ENCODE measurements around the gene BORA. TPM values are rescaled to one million over a fixed set of nuclear protein-coding genes. Genes with fewer than 3 reads are reported as not detected.

The BORA gene
- total RNA-seq, 4 donors from 2014 or later = 0.83 to 2.3 (median 1.6) TPM

- DNase-seq (ENCODE audit: extremely low spot score) = no peak
- 66% methylated on average over 3 of the region's 3 CpGs for WGBS
- H3K4me3 ChIP-seq = no peak overlapping the region
- no peak overlapping the region for H3K27ac ChIP-seq (replicated peaks in 1 of 4)
- H3K36me3 ChIP-seq = peaks cover 14 to 62% (median 46%) of the 10 kb centered on the region in 4 donors
- H3K27me3 ChIP-seq = no peaks in the 10 kb centered on the region
- H3K9me3 ChIP-seq = no peaks in the 10 kb centered on the region
- H3K4me1 ChIP-seq = no peaks in the 10 kb centered on the region
- no peak for TF ChIP-seq EP300 (IDR thresholded peaks at IDR 0.05)
- TF ChIP-seq, protein P1, sequence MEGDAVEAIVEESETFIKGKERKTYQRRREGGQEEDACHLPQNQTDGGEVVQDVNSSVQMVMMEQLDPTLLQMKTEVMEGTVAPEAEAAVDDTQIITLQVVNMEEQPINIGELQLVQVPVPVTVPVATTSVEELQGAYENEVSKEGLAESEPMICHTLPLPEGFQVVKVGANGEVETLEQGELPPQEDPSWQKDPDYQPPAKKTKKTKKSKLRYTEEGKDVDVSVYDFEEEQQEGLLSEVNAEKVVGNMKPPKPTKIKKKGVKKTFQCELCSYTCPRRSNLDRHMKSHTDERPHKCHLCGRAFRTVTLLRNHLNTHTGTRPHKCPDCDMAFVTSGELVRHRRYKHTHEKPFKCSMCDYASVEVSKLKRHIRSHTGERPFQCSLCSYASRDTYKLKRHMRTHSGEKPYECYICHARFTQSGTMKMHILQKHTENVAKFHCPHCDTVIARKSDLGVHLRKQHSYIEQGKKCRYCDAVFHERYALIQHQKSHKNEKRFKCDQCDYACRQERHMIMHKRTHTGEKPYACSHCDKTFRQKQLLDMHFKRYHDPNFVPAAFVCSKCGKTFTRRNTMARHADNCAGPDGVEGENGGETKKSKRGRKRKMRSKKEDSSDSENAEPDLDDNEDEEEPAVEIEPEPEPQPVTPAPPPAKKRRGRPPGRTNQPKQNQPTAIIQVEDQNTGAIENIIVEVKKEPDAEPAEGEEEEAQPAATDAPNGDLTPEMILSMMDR (IDR thresholded peaks at IDR 0.05) = no peak
- intact Hi-C loops (cut with DNase I) = no loop called here
Measured at GRCh38 chr13:72798817-72799216, 71.1 kb downstream of the BORA start.

DNA sequence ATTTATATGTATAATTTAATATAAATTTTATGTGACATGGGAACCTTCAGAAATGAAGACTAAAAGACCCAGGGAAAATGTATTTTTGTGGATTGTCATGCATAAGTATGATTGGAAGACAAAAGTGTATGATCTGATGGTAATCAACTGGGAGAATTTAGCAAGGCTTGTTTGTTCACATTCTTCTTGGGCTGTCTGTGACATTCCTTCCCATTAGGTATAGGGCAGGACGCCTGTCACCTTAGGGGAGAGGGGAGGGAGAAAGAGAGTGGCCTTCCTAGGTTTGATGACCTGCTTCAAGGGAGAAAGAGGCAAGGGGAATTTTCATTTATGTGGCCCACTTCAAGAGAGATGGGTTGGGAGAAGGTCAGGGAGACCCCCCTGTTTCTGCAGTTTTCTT lies 76.6 kb downstream of the BORA start:
- 90% methylated on average over 1 of the region's 1 CpG for WGBS
- DNase-seq (ENCODE audit: extremely low spot score) = no peak
- H3K27ac ChIP-seq (replicated peaks in 1 of 4) = no peak overlapping the region

More for the DNA sequence above, 76.6 kb downstream of the BORA start:
- Histone ChIP-seq H3K4me3 (no peak overlapping the region), H3K36me3 (peaks cover 0 to 42% (median 18%) of the 10 kb centered on the region in 4 donors), H3K4me1 (no peaks in the 10 kb centered on the region), H3K9me3 (no peaks in the 10 kb centered on the region), H3K27me3 (no peaks in the 10 kb centered on the region)
- intact Hi-C loops (cut with DNase I) = loop anchor here (10.0 kb wide), 1 partner anchor 910 kb away; no protein-coding TSS in a partner anchor
- no peak for TF ChIP-seq EP300 (IDR thresholded peaks at IDR 0.05)
- TF ChIP-seq, protein P1 (IDR thresholded peaks at IDR 0.05) = no peak
- TF ChIP-seq POLR2AphosphoS5 (IDR thresholded peaks at IDR 0.05) = no peak
- no peak for TF ChIP-seq POLR2A (IDR thresholded peaks at IDR 0.05; ENCODE audit: low read depth)

Small RNA genes within 50 kb of the gene (small RNA-seq; reads per million reads assigned to genes)
- gene RNU6-80P = 0 reads per million in 3 donors

Other genes with a start within 250 kb of the BORA start
- gene MZT1, start 294 bp upstream of the BORA start, total RNA-seq = 1 to 10 TPM; 5.1 to 8.0 (median 5.8) TPM
- gene DIS3, start 54.0 kb downstream of the BORA start, total RNA-seq = 10 to 100 TPM; 16.9 to 33.0 (median 22.1) TPM
- 10 to 100 TPM in 3 of 4 donors, 1 to 10 TPM in 1; 9.9 to 18.9 (median 13.3) TPM for gene PIBF1, start 54.2 kb downstream of the BORA start, total RNA-seq

Data from esophagus muscularis mucosa (tissue), 4 donors.